Superior temporal gyrus (tissue), 1 donor: ENCODE data around the gene RNLS.
"Not testable (repeated sequence)": the region's sequence is repeated elsewhere in the genome, so short reads cannot be mapped to it uniquely, and the experiment has no call there.

ENCODE experiments used
- DNase-seq: peaks from one replicate; pipeline ENCODE4 v3.0.0-alpha.2; 2016; ENCODE audit errors: extremely low spot score

RNLS gene

DNA sequence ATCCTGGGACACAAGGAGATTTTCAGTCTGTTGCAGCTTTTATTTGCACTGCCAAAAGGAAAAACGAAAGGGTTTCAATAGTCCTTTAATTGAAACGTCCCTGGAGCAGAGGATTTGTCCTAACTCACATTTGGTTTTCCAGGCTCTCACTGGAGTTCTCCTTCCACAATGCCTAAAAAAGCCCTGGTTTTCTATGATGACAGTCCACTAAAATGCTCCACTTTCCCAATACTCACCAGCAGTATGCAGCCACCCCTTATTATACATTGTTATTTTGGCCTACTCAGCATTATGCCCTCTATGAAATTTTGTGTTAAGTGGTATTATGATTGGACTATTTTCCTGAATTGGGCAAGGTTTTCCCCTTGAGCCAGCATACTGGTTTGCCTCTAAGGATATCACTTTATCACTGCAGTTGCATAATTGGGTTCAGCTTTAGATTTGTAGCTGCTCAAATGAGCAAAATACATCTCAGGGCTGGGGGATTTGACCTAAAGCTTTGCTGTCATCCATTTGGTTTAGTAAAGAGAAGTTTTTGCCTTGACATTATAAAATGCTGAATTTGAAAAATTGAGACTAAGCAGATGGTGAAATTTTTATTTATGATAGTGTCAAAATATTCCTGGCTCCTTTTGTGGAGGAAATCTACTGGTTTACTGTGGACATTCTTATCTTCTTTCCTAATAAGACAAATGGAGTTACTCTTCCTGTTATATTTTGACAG, 239.2 kb downstream of the RNLS start:
- DNase-seq = peak; percentile 22

DNA sequence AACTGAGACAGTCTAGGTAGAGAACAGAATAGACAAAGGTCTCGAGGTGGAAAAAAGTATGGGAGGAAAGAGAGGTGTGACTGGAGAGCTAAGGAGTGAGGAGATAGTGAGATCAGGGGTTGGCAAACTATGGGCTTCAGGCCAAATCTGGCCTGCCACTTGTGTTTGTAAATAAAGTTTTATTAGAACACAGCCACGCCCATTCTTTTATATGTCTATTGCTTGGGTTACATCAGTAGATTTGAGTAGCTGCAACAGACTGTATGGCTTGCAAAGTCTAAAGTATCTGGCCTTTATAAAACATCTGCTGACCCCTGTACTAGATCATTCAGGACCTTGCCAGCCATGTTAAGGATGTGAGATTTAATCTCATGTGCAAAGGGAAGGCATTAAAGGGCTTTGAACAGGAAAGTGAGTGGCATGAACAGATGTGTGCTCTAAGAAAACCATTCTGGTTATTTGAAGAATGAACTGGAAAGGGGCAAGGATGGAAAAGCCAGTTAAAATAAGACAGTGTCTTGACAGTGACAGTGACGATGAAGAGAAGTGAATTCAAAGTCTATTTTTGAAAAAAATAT, 240.3 kb downstream of the RNLS start:
- DNase-seq = no peak

DNA sequence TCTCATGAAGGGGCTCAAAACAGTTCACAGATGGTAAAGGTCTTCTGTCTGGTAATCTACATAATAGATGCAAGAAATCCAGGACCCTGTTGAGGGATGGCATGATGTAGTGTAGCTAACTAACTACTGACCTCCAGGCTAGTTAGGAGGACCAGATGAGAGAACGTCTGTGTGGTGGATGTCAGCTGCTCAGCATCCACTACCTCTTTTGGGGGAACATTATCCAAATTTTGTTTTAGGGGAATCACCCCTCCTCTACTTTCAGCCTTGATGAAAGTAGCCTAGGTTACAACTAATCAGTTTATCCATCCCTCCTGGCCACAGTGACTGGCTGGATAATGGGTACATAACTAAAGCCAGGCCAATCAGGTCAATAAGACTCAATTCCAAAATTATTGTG, 246.0 kb downstream of the RNLS start:
- DNase-seq = no peak

DNA sequence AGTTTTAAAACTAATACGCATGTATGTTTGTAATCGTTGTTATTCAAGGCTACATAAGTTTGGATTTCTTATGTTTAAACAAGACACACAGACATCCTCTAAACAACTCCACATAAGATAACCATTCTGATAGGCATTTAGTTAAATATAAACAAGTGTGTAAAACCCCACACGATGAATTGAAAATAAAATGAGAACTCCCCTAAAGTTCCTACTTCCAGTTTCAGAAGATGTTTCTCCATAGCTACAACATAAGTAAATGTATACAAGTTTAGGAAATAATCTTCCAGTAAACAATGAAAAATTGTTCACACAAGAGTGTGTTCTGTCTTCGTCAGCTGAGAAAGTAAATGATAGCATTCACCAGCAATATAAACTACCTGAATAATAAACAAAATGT, 246.8 kb downstream of the RNLS start:
- no peak for DNase-seq

DNA sequence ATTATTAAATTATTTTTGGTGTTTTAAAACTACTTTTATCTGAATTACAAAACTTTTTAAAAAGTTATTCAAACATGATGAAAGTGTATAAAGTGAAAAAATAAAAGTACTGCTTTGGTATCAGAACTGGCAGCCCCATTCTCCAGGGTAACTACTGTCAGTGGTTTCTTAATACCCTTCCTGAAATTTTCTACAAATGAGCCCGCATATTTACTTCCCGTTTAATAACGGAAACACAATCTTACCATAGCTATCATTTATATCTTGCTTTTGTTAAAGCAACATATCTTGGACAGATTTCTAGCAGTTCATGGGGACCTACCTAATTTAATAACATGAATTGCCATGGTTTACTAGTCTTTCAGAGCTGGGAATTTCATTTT, 249.9 kb downstream of the RNLS start:
- DNase-seq = no peak

DNA sequence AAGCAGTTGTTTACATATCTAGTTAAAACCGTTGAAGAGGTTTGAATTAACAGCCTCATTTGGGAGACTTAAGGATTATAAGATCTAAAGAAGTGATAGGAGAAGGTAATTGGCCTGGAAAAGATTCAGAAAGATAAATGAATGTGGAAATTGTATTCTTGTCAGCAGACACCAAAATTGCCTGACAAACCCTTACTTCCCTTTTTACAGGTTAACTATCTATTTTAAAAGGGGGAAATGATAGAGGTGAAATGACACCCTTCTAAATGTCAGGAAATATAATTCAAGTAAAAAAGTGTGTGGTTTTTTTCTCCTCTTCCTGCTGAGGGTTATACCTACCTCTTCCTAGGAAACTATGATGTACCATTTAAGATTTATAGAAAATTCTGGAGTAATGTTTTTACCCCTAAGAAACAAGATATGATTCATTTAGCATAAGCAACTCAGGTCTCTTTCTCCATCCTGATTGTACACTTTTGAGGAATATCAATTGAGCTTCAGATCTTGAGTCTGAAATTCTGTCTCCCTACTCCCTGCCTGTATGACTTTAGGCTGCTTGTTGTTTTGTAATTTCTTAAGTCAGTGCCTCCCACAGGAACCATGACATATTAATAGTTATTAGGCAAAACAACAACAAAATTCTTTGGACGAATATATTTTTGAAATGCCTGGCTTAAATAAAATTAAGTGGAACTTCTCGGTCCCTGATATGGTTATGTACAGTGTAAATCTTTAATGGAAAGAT, 250.4 kb downstream of the RNLS start:
- DNase-seq = no peak

DNA sequence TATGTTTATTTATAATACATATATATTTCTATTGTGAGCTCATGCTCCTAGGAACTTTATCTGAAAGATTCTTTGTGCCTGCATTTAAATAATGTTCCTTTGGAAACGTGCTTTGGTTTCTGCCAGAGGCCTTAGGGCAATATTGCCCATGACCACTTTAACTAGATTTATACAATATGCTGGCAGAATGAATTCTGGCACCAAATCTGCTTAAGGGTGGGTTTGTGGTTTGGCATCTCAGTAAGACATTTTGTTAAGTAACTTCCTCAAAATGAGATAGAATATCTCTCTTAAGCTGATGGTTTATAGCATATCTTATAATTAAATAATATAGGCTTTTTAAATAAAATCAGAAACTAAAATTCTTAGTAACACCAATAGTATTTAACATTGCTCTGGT, 252.9 kb downstream of the RNLS start:
- no peak for DNase-seq

DNA sequence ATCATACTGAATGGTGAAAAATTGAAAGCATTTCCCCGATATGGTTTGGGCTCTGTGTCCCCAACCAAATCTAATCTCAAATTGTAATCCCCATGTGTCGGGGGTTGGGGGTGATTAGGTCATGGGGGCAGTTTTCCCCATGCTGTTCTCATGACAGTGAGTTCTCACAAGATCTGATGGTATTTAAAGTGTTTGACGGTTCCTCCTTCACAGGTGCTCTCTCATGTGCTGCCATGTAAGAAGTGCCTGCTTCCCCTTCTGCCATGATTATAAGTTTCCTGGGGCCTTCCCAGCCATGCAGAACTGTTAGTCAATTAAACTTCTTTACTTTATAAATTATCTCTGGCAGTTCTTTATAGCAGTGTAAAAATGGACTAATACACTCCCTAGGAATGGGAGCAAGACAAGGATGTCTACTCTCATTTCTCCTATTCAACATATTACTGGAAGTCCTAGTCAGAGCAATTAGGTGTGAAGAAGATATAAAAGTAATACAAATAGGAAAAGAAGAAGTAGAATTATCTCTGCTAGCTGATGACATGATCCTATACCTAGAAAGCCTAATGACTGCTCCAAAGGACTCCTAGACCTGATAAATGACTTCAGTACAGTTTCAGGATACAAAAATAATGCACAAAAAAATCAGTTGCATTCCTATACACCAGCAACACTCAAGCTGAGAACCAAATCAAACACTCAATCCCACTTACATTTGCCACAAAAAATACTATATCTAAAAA, 260.6 kb downstream of the RNLS start:
- DNase-seq = no peak

DNA sequence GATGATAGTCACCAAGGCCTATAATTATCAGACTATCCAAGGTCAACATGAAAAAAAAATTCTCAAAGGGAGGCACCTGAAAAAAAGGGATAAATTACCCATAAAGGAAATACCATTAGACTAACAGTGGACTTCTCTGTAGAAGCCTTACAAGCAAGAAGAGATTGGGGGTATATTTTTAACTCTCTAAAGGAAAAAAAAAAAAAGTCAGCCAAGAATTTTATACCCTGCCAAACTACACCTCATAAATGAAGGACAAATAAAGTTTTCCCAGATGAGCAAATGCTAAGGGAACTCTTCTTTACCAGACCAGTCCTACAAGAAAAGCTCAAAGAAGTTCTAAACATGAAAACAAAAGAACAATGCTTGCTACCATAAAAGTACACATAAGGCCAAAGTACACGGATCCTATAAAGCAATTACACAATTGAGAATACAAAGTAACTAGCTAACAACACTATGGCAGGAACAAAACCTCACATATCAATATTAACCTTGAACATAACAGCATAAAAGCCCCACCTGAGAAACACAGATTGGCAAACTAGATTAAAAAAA, 263.1 kb downstream of the RNLS start:
- no peak for DNase-seq

DNA sequence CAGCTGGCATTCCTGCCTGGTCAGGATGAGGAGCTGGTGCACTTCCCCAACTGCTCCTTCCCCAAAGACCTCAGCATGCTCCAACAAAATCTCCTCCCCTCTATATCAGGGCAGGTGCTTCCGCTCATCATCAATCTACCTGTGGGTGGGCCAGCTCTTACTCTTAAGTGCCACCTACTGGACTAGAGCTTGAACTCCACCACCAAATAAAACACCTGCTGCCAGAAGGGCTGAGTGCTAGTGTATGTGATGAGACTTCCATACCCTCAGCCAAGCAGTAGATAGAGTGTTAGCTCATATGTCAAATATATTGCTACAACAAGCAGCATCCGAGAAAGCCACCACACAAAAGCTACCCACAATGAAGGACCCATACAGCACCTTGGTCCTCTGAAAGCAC, 264.3 kb downstream of the RNLS start:
- no peak for DNase-seq

DNA sequence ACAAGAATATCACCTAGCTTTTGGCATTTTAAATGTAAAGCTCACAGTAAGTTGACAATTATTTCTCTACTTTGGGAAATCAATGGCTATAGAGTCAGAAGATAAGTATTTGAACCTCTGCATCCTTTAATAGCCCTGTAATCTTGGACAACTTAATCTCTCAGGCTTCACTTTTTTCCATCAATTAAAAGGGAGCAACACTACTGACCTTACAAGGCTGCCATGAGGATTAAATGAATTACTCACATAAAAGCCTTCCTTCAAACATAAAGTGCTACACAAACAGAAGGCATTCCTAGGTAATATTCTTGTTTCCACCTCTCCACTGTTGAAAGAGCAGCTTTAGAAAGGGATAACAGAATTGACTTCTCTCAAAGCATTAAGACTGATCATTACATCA, 266.0 kb downstream of the RNLS start:
- DNase-seq = no peak

DNA sequence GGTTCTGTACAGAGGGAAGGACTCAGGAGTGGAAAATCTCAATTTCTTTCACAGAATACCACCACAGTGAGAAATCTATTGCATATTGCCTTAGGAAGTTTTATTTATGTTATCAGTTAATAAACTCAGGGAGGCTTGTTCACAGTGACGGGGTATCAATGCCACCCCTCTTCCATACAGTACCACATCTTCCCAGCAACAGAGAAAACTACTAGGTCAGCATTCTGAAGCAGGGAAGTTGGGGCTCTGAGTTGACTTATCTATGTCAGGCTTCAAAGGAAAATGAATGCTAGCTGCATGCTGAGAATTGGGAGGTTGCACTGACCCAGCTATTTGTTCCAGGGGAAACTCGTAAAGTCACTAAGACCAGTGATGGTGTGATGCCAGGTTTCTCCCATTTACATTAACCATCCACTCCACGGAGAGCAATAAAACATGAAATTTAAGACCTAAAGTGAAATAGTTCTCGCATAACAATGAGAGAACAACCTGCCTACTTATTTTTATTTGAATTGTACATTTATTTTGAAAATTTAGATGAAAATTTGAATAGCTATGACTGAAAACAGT, 266.7 kb downstream of the RNLS start:
- no peak for DNase-seq

DNA sequence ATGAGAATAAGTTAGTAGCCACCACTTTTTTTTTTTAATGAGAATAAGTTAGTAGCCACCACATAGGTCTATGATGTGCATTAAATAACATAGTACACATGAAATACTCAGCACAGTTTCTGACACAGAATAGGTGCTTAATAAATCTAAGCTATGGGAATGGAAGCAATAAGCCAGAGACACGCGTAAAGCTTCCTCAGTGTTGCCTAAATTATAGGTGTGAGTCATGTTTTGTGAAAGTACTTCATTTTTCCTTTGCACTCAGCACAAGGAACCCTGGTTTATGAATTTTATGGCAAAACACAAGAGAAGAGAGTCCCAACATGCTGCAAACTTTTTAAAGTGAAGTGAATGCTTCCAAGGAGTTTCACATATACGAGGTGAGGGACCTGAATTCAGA, 267.4 kb downstream of the RNLS start:
- DNase-seq = no peak

DNA sequence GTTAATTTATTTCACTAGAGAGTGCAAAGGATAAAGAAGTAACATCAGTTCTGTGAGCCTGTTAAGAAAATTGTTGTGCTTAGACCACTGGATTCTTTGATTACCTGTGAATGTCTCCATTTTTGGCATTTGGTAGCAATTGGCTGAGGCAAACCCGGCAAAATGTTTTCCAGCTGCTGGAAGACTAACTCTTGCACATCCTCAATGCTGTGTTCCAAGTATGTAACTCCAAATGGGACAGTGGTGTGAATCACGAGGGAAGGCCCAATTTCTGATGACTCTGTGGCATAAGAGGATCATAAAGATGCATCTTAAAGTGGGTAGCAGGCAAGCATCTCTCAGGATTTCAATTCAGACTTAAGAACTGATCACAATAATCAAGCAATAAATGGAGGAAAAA, 268.8 kb downstream of the RNLS start:
- DNase-seq = no peak

DNA sequence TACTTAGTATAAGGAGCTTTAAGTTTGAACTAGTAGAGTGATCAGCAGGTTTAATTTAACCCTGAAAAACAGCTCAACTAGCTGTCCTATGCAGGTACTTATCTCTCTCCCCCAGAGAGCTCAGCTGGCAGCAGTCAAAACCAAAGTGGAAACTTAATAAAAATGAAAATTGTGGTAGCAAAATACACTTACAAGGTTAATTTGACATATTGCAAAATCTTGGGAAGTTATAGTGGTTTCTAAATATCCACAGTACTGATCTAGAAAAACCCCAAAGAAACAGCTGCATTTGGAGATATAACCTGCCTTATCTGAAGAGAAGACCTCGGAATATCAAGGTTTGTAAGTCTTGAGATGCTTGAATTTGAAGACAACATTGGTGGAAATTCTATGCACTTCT, 269.2 kb downstream of the RNLS start:
- DNase-seq = no peak

DNA sequence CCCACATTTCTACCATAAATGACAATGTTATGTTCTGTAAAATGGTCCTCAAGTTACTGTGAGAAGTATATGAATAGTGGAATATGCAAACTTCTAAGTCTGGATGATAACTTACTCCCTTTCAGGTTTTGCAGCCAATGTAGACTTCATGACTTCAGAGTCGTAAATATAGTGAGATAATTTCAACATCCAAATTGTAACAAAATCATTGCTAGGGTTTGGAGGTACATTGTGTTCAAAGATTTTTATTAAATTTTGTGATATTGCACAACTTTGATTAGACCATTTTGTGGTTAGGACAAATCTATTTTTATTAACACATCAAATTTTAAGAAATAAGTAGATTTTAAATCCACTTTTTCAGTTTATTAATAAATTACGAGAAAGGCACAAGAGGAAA, 270.3 kb downstream of the RNLS start:
- DNase-seq = no peak

DNA sequence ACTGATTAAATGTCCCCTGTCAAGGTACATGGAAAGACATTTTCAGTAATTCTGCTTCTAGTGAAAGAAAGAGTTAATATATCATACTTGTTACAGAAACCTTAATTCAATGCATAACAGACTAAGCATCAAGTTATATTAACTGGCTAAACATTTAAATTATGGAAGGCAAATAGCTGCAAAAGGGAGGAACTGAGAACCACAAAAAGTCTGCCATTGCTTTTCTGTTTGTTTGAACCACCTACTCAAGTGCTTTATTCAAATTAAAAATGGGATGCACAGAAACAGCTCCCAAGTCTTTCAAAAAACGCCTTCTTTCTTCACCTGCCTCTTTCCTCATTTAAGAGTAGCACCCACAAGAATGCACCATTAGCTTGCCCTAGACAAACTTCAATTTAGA, 271.9 kb downstream of the RNLS start:
- no peak for DNase-seq

DNA sequence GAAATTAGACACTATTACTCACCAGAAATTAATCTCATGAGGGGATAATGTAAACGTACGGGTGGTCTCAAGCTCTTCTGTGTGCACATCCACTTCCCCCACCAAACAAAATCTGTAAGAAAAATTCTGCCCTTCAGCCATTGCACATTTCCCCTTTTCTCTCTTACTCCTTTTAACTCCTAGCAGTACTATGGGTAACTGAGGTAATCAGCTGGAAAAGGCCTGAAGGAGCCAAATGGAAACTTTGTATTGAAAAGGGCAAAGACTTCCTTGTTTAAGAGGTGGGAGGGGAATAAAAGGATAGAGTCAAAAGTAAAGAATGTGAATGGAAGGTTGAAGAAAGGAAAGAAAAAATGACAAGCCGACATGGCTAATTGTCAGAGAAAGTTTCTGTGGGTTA, 273.8 kb downstream of the RNLS start:
- no peak for DNase-seq

DNA sequence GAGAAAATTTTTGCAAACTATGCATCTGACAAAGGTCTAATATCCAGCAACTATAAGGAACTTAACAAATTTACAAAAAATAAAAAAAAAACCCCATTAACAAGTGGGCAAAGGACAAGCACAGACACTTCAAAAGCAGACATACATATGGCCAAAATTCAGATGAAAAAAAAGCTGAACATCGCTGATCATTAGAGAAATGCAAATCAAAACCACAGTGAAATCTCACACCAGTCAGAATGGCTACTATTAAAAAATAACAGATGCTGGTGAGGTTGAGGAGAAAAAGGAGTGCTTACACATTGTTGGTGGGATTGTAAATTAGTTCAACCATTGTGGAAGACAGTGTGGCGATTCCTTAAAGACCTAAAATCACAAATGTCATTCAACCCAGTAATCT, 274.8 kb downstream of the RNLS start:
- DNase-seq = not testable (repeated sequence)

DNA sequence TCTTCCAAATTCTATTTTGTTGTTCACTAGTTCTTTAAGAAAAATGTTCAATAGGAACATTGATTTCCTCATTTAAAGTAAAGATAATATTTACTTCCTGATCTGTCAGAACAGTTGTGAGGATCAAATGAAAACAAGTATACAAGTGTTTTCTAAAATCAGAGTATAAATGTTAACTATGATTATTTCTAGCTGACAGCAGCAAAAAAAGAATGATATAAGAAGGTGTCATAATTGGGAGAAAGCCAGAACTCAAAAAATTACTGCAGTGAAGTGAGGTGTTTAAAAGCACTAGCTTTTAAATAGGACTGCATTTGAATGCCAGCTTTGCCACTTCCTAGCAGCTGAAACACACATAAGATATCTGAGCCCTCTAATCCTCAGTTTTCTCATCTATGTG, 283.3 kb downstream of the RNLS start:
- DNase-seq = no peak

DNA sequence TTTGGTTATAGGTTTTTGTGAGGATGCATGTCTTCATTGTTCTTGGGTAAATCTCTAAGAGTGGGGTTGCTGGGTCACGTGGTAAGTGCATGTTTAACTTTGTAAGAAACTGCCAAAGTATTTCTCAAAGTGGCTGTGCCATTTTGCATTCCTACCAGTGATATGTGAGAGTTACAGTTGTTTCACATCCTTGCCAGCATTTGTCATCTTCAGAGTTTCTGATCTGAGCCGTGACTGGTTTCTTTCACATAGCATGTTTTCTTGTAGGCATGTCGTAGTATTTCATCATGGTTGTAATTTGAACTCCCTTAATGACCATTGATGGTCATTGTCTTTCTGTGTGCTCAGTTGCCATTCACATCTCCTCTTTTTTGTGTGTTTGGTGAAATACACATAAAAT, 286.0 kb downstream of the RNLS start:
- no peak for DNase-seq

DNA sequence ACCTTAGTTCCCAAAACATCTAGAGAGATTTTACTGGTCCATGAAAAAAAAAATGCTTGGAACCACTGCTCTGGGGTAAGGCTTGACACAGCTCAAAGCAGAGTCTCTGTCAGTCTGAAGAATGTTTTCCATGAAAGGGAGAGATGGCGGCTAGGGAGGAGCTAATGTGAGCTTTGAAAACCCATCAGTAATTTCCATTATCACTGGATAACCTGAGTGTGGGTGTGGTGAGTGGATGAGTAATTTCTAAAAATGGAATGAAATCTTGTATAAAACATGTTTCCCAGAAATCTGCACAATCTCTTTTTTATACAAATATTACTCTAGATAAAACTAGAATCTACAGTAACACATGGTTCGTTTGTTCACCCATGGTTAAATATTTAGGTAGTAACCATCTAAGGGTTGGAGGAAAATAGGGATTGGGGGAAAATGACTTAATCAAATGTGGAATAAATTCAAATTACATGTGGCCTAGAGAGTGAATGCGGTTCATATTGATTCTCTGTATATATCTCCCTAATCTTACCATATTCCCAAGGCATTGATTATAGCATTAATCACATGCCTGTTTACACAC, 289.4 kb downstream of the RNLS start:
- DNase-seq = no peak
